GM21737 (cell line): Measurements from ENCODE around the gene CHST15.

Source experiments
- ATAC-seq: cut with Tn5 transposase; IDR thresholded peaks from one replicate; pipeline ENCODE4 v1.9.1; 2021; ENCODE audit warnings: mild to moderate bottlenecking, moderate library complexity; ENCODE audit not compliant: unreplicated experiment

The CHST15 gene

GRCh38 chr10:124002391-124003069, 90.9 kb downstream of the CHST15 start:
- ATAC-seq, result no peak

GRCh38 chr10:124001391-124002148, 91.8 kb downstream of the CHST15 start:
- no peak for ATAC-seq

GRCh38 chr10:124000792-124001201, 92.6 kb downstream of the CHST15 start:
- ATAC-seq, result no peak

GRCh38 chr10:123999956-124000615, 93.3 kb downstream of the CHST15 start:
- ATAC-seq, result no peak

GRCh38 chr10:123999261-123999660, 94.1 kb downstream of the CHST15 start:
- ATAC-seq, result no peak

GRCh38 chr10:123998197-123999141, 94.9 kb downstream of the CHST15 start:
- no peak for ATAC-seq

- no peak for ATAC-seq
Observed at GRCh38 chr10:123997486-123998196, 95.8 kb downstream of the CHST15 start.

- ATAC-seq, result no peak
Observed at GRCh38 chr10:123997013-123997412, 96.4 kb downstream of the CHST15 start.

- ATAC-seq, result no peak
Observed at GRCh38 chr10:123996302-123996701, 97.1 kb downstream of the CHST15 start.

- ATAC-seq, result no peak
Observed at GRCh38 chr10:123995461-123996131, 97.8 kb downstream of the CHST15 start.

- no peak for ATAC-seq
Observed at GRCh38 chr10:123995082-123995460, 98.3 kb downstream of the CHST15 start.

- no peak for ATAC-seq
Observed at GRCh38 chr10:123994417-123995081, 98.8 kb downstream of the CHST15 start.

- ATAC-seq, result no peak
Observed at GRCh38 chr10:123993534-123994416, 99.6 kb downstream of the CHST15 start.

- no peak for ATAC-seq
Observed at GRCh38 chr10:123991611-123992570, 101.5 kb downstream of the CHST15 start.

- no peak for ATAC-seq
Observed at GRCh38 chr10:123990889-123991288, 102.5 kb downstream of the CHST15 start.

GRCh38 chr10:123988694-123989093, 104.7 kb downstream of the CHST15 start:
- ATAC-seq, result no peak

- ATAC-seq, result no peak
Observed at GRCh38 chr10:123986736-123987135, 106.7 kb downstream of the CHST15 start.
